Measurements from ENCODE around the gene RBFOX2. TPM values are rescaled to one million over a fixed set of nuclear protein-coding genes. Genes with fewer than 3 reads are reported as not detected.

Gene RBFOX2
- total and polyA plus RNA-seq, 2 donors (not counting 1 experiment from before 2014, with no cell fraction given) = not detected

DNA sequence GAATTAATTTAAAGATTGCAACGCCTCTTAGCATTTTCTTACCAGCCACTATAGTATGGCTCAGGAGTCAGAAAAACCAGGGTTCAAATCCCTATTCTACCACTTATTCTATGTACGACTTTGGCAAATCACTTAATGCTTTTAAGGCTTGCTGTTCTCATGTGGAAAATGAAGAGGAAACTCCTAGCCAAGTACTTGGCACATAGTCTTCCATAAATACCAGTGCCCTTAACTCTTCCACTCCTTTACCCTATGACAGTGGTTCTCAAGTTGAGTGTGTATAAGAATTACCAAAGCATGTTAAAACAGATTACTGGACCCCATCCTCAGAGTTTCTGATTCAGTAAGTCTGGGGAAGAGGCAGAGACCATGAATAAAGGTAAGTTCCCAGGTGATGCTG, 107.6 kb downstream of the RBFOX2 start:
- CTCF ChIA-PET = no interaction called here
- peaks cover 20% of the 10 kb centered on the region for H3K27me3 Mint-ChIP-seq

DNA sequence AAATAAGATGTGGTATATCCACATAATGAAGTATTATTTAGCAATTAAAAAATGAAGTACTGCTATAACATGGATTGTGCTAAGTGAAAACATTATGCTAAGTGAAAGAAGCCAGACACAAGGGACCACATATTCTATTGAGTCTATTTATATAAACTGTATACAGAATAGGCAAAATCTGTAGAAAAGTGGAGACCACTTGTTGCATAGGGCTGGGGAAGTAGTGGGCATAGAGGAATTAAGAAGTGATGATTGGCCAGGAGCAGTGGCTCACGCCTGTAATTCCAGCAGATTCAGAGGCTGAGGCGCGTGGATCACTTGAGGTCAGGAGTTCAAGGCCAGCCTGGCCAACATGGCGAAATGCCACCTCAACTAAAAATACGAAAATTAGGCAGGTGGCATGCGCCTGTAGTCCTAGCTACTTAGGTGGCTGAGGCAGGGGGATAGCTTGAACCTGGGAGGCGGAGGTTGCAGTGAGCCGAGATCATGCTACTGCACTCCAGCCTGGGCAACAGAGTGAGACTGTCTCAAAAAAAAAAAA, 109.6 kb downstream of the RBFOX2 start:
- CTCF ChIA-PET = no interaction called here
- Mint-ChIP-seq H3K9me3 (ENCODE audit: insufficient read depth) (no peaks in the 10 kb centered on the region), H3K27ac (no peak overlapping the region), H3K4me3 (no peak overlapping the region), H3K27me3 (peaks cover 34% of the 10 kb centered on the region), H3K4me1 (peaks cover 14% of the 10 kb centered on the region)
- Histone ChIP-seq H3K9me3 (ENCODE audit: control extremely low read depth in 1 of 3, control insufficient read depth in 2 of 3, insufficient read depth in 1 of 3, low read length in 2 of 3) (no peaks in the 10 kb centered on the region), H3K27me3 (replicated peaks in 1 of 4; ENCODE audit: control extremely low read depth in 1 of 4, control insufficient read depth in 3 of 4, insufficient read depth in 4 of 4, low read length in 3 of 4) (peaks cover 0 to 13% (median 5%) of the 10 kb centered on the region in 4 experiments), H3K4me3 (ENCODE audit: control extremely low read depth in 1 of 5, extremely low read depth in 1 of 5, insufficient read depth in 1 of 5, low read depth in 2 of 5, low read length in 4 of 5) (no peak overlapping the region), H3K79me2 (ENCODE audit: control insufficient read depth, insufficient read depth, low read length) (no peaks in the 10 kb centered on the region), H4K20me1 (ENCODE audit: control insufficient read depth, insufficient read depth, low read length, poor library complexity, severe bottlenecking) (no peaks in the 10 kb centered on the region), H2AFZ (ENCODE audit: insufficient read depth, low read depth, low read length, poor library complexity, severe bottlenecking) (no peak overlapping the region), H3K9ac (ENCODE audit: low read length) (no peak overlapping the region), H3K4me1 (ENCODE audit: control insufficient read depth in 2 of 2, insufficient read depth in 2 of 2, low read length in 2 of 2) (peaks cover 5 to 13% of the 10 kb centered on the region in 2 donors), H3K4me2 (replicated peaks; ENCODE audit: low read depth, low read length, poor library complexity, severe bottlenecking) (no peak overlapping the region), H3K36me3 (replicated peaks in 1 of 2; ENCODE audit: control extremely low read depth in 1 of 2, control insufficient read depth in 1 of 2, extremely low read depth in 1 of 2, insufficient read depth in 2 of 2, low read length in 1 of 2) (no peaks in the 10 kb centered on the region), H3K27ac (ENCODE audit: low read length in 2 of 2) (no peak overlapping the region)
- intact Hi-C loops (cut with micrococcal nuclease) = no loop called here
- ATAC-seq (ENCODE audit: low read depth) = no peak
- TF ChIP-seq, protein P1, sequence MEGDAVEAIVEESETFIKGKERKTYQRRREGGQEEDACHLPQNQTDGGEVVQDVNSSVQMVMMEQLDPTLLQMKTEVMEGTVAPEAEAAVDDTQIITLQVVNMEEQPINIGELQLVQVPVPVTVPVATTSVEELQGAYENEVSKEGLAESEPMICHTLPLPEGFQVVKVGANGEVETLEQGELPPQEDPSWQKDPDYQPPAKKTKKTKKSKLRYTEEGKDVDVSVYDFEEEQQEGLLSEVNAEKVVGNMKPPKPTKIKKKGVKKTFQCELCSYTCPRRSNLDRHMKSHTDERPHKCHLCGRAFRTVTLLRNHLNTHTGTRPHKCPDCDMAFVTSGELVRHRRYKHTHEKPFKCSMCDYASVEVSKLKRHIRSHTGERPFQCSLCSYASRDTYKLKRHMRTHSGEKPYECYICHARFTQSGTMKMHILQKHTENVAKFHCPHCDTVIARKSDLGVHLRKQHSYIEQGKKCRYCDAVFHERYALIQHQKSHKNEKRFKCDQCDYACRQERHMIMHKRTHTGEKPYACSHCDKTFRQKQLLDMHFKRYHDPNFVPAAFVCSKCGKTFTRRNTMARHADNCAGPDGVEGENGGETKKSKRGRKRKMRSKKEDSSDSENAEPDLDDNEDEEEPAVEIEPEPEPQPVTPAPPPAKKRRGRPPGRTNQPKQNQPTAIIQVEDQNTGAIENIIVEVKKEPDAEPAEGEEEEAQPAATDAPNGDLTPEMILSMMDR (IDR thresholded peaks at IDR 0.05) = no peak
- TF ChIP-seq EZH2 (IDR thresholded peaks at IDR 0.05; ENCODE audit: borderline replicate concordance, insufficient read depth, low read depth, low read length, poor library complexity, severe bottlenecking) = no peak
- POLR2A ChIA-PET = no interaction called here
- no peak for DNase-seq
- WGBS (ENCODE audit: insufficient coverage) = 92% methylated on average over 7 of the region's 8 CpGs

More for the DNA sequence above, 107.6 kb downstream of the RBFOX2 start:
- H3K79me2 ChIP-seq (ENCODE audit: control insufficient read depth, insufficient read depth, low read length) = no peaks in the 10 kb centered on the region
- no peak for ATAC-seq (ENCODE audit: low read depth)
- no peak overlapping the region for H3K4me3 ChIP-seq (ENCODE audit: control extremely low read depth in 1 of 5, extremely low read depth in 1 of 5, insufficient read depth in 1 of 5, low read depth in 2 of 5, low read length in 4 of 5)
- no peaks in the 10 kb centered on the region for H3K36me3 ChIP-seq (replicated peaks in 1 of 2; ENCODE audit: control extremely low read depth in 1 of 2, control insufficient read depth in 1 of 2, extremely low read depth in 1 of 2, insufficient read depth in 2 of 2, low read length in 1 of 2)
- POLR2A ChIA-PET = no interaction called here
- H2AFZ ChIP-seq (ENCODE audit: insufficient read depth, low read depth, low read length, poor library complexity, severe bottlenecking) = no peak overlapping the region
- TF ChIP-seq EZH2 (IDR thresholded peaks at IDR 0.05; ENCODE audit: borderline replicate concordance, insufficient read depth, low read depth, low read length, poor library complexity, severe bottlenecking) = no peak
- TF ChIP-seq, protein P1 (IDR thresholded peaks at IDR 0.05) = no peak
- H3K4me2 ChIP-seq (replicated peaks; ENCODE audit: low read depth, low read length, poor library complexity, severe bottlenecking) = no peak overlapping the region
- no peak for DNase-seq
- no peak overlapping the region for H3K27ac Mint-ChIP-seq
- H3K27ac ChIP-seq (ENCODE audit: low read length in 2 of 2) = no peak overlapping the region
- no peak overlapping the region for H3K4me3 Mint-ChIP-seq
- no peaks in the 10 kb centered on the region for H3K4me1 Mint-ChIP-seq
- peaks cover 0 to 8% (median under 1%) of the 10 kb centered on the region in 4 experiments for H3K27me3 ChIP-seq (replicated peaks in 1 of 4; ENCODE audit: control extremely low read depth in 1 of 4, control insufficient read depth in 3 of 4, insufficient read depth in 4 of 4, low read length in 3 of 4)
- intact Hi-C loops (cut with micrococcal nuclease) = no loop called here
- WGBS (ENCODE audit: insufficient coverage) = no CpG with 5 or more reads among the region's 2 CpGs
- no peaks in the 10 kb centered on the region for H4K20me1 ChIP-seq (ENCODE audit: control insufficient read depth, insufficient read depth, low read length, poor library complexity, severe bottlenecking)
- H3K9me3 Mint-ChIP-seq (ENCODE audit: insufficient read depth) = no peaks in the 10 kb centered on the region
- no peak overlapping the region for H3K9ac ChIP-seq (ENCODE audit: low read length)
- H3K9me3 ChIP-seq (ENCODE audit: control extremely low read depth in 1 of 3, control insufficient read depth in 2 of 3, insufficient read depth in 1 of 3, low read length in 2 of 3) = no peaks in the 10 kb centered on the region
- no peaks in the 10 kb centered on the region for H3K4me1 ChIP-seq (ENCODE audit: control insufficient read depth in 2 of 2, insufficient read depth in 2 of 2, low read length in 2 of 2)

Data from B cell (primary cell).